K562 (cell line): ENCODE results near the gene FAM114A1. TPM values are rescaled to one million over a fixed set of nuclear protein-coding genes. Genes with fewer than 3 reads are reported as not detected.

ENCODE experiments used
- ATAC-seq: fragments of 200-7000 bp; cut with Tn5 transposase; 3 replicates; pipeline ENCODE4 v1.9.1; 2020; ENCODE audit warnings: moderate library complexity
- BruUV-seq: library from RNA; stranded (reverse); fragments of 400-500 nt; replicated peaks from 2 replicates; lab custom pipeline; 2021; lab: Mats Ljungman, UMichigan
- CTCF ChIA-PET: fragments of 300-600 bp; formaldehyde crosslinking; extraction: SDS; loops from one replicate; lab custom pipeline; 2021; ENCODE audit warnings: low intra/inter-chr PET ratio; lab: Yijun Ruan, JAX
- POLR2A ChIA-PET: fragments of 300-600, 350-650 bp; sonication (Branson Sonifier 250); formaldehyde crosslinking; extraction: SDS; loops from one replicate; lab custom pipeline; 2021; ENCODE audit warnings: antibody characterized with exemption, inconsistent platforms; lab: Yijun Ruan, JAX
- DNase-seq, 4 experiments: peaks; one replicate each; pipeline versions ENCODE4 v3.0.0 to v3.0.0-alpha.2; 2011 to 2018; ENCODE audit warnings: low spot score in 3 of 4, mixed read lengths in 3 of 4; ENCODE audit errors: extremely low read depth in 1 of 4
- FAIRE-seq: peaks from 2 replicates; lab custom pipeline; 2011; peaks lifted over from hg19 to GRCh38; lab: Jason Lieb, UNC
- H2AFZ ChIP-seq: 2 replicates; pipeline ENCODE4 v1.6.0; 2011; ENCODE audit warnings: low read depth, low read length, control low read depth, inconsistent platforms
- H3K27ac ChIP-seq: fragments of 200-600 bp; 3 replicates; pipeline ENCODE4 v1.8.0; 2011; ENCODE audit warnings: low read depth, mild to moderate bottlenecking, control low read depth, inconsistent platforms, low read length, moderate library complexity, mixed read lengths; ENCODE audit errors: extremely low read depth
- H3K27me3 ChIP-seq, 2 experiments: fragments of 300-600 bp in 1 of 2; 2 replicates in 1 of 2; 3 replicates in 1 of 2; pipeline versions ENCODE4 v1.6.0 to v1.8.0; 2011; ENCODE audit warnings: inconsistent platforms in 2 of 2, low read length in 2 of 2, mild to moderate bottlenecking in 1 of 2, mixed read lengths in 1 of 2, moderate library complexity in 1 of 2; ENCODE audit not compliant: control insufficient read depth in 2 of 2, insufficient read depth in 2 of 2
- H3K36me3 ChIP-seq: fragments of 300-600 bp; 3 replicates; pipeline ENCODE4 v1.8.0; 2011; ENCODE audit warnings: mild to moderate bottlenecking, low read length, inconsistent platforms; ENCODE audit not compliant: control insufficient read depth, insufficient read depth
- H3K4me1 ChIP-seq, 2 experiments: fragments of 200-600 bp in 1 of 2; replicated peaks in 1 of 2; 2 replicates in 1 of 2; 3 replicates in 1 of 2; pipeline versions ENCODE4 v1.5.1 to v1.8.0; 2011; ENCODE audit warnings: inconsistent platforms in 2 of 2, low read length in 2 of 2, mild to moderate bottlenecking in 1 of 2, mixed read lengths in 1 of 2, moderate library complexity in 1 of 2; ENCODE audit not compliant: control insufficient read depth in 2 of 2, insufficient read depth in 2 of 2
- H3K4me2 ChIP-seq: 2 replicates; pipeline ENCODE4 v1.6.1; 2011; ENCODE audit warnings: low read length, control low read depth, inconsistent platforms, mixed read lengths; ENCODE audit not compliant: insufficient read depth
- H3K4me3 ChIP-seq: fragments of 200-600 bp; sonication (generic), shearing (Covaris generic); 2 replicates; pipeline ENCODE4 v1.5.1; 2016; ENCODE audit warnings: control low read depth, inconsistent platforms
- H3K79me2 ChIP-seq: fragments of 200-600 bp; 3 replicates; pipeline ENCODE4 v1.8.0; 2011; ENCODE audit warnings: low read length, inconsistent platforms; ENCODE audit not compliant: control insufficient read depth, insufficient read depth
- H3K9ac ChIP-seq, 2 experiments: 2 replicates each; pipeline versions ENCODE4 v1.6.0 to v1.6.1; 2011; ENCODE audit warnings: low read depth in 2 of 2, low read length in 2 of 2, control low read depth in 1 of 2, inconsistent platforms in 1 of 2, mild to moderate bottlenecking in 1 of 2, mixed read lengths in 1 of 2; ENCODE audit not compliant: insufficient read depth in 1 of 2
- H3K9me1 ChIP-seq: one replicate; pipeline ENCODE4 v1.6.0; 2011; ENCODE audit warnings: inconsistent platforms, mild to moderate bottlenecking, low read length, moderate library complexity; ENCODE audit not compliant: control insufficient read depth, insufficient read depth
- H3K9me3 ChIP-seq: replicated peaks from 2 replicates; pipeline ENCODE4 v1.5.1; 2011; ENCODE audit warnings: low read depth, low read length, inconsistent platforms; ENCODE audit not compliant: control insufficient read depth, insufficient read depth
- H4K20me1 ChIP-seq: replicated peaks from 2 replicates; pipeline ENCODE4 v1.6.1; 2011; ENCODE audit warnings: low read length, inconsistent platforms, mixed read lengths; ENCODE audit not compliant: control insufficient read depth, insufficient read depth
- ATF1 ChIP-seq, 2 experiments: fragments of 450-650 bp in 1 of 2; IDR thresholded peaks; 2 replicates each; pipeline ENCODE4 v1.6.1; 2016; ENCODE audit warnings: missing compliant biosample characterization in 1 of 2, missing genetic modification characterization in 1 of 2
- BRD9 ChIP-seq: fragments of 450-650 bp; IDR thresholded peaks from 2 replicates; pipeline ENCODE4 v1.6.1; 2018; ENCODE audit warnings: low read depth; ENCODE audit not compliant: partially characterized antibody
- CCAR2 ChIP-seq: fragments of 200-400 bp; formaldehyde crosslinking; IDR thresholded peaks from 2 replicates; pipeline ENCODE4 v1.6.1; 2017; ENCODE audit warnings: mild to moderate bottlenecking, low read depth, low read length
- EGR1 ChIP-seq: fragments of 450-650 bp; conservative IDR thresholded peaks from 2 replicates; pipeline ENCODE4 v1.6.1; 2017; ENCODE audit warnings: mild to moderate bottlenecking
- ELF1 ChIP-seq: fragments of 200-800 bp; sonication (Bioruptor generic); IDR thresholded peaks from 2 replicates; pipeline ENCODE4 v1.6.1; 2016; ENCODE audit warnings: missing genetic modification characterization, missing compliant biosample characterization
- HEY1 ChIP-seq: fragments of 250-450 bp; sonication (Bioruptor Pico); IDR thresholded peaks from 2 replicates; pipeline ENCODE4 v1.5.0; 2020; ENCODE audit warnings: mild to moderate bottlenecking, moderate library complexity, borderline replicate concordance
- JUN ChIP-seq, 2 experiments: sonication (generic) in 1 of 2; formaldehyde crosslinking in 1 of 2; IDR thresholded peaks; 2 replicates each; pipeline versions ENCODE4 v1.6.1 to v1.8.0; 2012 to 2022; ENCODE audit warnings: borderline replicate concordance in 2 of 2, mild to moderate bottlenecking in 2 of 2, improper control_type of control experiment in 1 of 2, low read depth in 1 of 2, low read length in 1 of 2, missing genetic modification reagents in 1 of 2
- MECOM ChIP-seq: fragments of 250-450 bp; sonication (Bioruptor Pico); IDR thresholded peaks from 2 replicates; pipeline ENCODE4 v1.8.0; 2022; ENCODE audit warnings: inconsistent platforms
- RAD51 ChIP-seq: fragments of 450-650 bp; IDR thresholded peaks from 2 replicates; pipeline ENCODE4 v1.7.1; 2016; ENCODE audit warnings: low read depth, mild to moderate bottlenecking, borderline replicate concordance
- TCF3 ChIP-seq: sonication (generic); formaldehyde crosslinking; IDR thresholded peaks from 2 replicates; pipeline ENCODE4 v1.4.0; 2020; ENCODE audit warnings: mild to moderate bottlenecking, missing genetic modification reagents
- ZBTB17 ChIP-seq: fragments of 450-650 bp; formaldehyde crosslinking; IDR thresholded peaks from 2 replicates; pipeline ENCODE4 v1.4.0; 2020; ENCODE audit warnings: mild to moderate bottlenecking
- ZBTB8A ChIP-seq: fragments of 450-650 bp; IDR thresholded peaks from 2 replicates; pipeline ENCODE4 v1.6.1; 2018; ENCODE audit warnings: mild to moderate bottlenecking, moderate library complexity; ENCODE audit not compliant: partially characterized antibody
- ZNF146 ChIP-seq: IDR thresholded peaks from one replicate; pipeline ENCODE4 v1.6.1; 2018; ENCODE audit warnings: missing compliant biosample characterization; ENCODE audit not compliant: unreplicated experiment
- ZNF277 ChIP-seq: fragments of 250-450 bp; sonication (Bioruptor Pico); IDR thresholded peaks from 2 replicates; pipeline ENCODE4 v1.8.0; 2022; ENCODE audit warnings: inconsistent platforms, mild to moderate bottlenecking, moderate library complexity, borderline replicate concordance
- WGBS: fragments of 100-300 bp; shearing (Covaris generic); methylation state at CpG from one replicate; pipeline ENCODE4 v1.1.6; 2016; ENCODE audit warnings: low coverage, mixed read lengths; ENCODE audit not compliant: insufficient coverage; ENCODE audit errors: missing lambda C conversion rate; 5-methylcytosine and 5-hydroxymethylcytosine counted together
- in situ Hi-C: fragments of 300-500 bp; cut with MboI; formaldehyde crosslinking; loops from 4 replicates; pipeline ENCODE4 v1.15.0; 2018; ENCODE audit warnings: inconsistent platforms, mixed read lengths
- intact Hi-C: fragments of 100-400 bp; cut with micrococcal nuclease; formaldehyde crosslinking; loops from 2 replicates; pipeline ENCODE4 v1.14.2; 2022
- polyA plus RNA-seq, 8 experiments: library from polyadenylated mRNA; depleted of rRNA in 4 of 8; stranded (reverse) in 5 of 8; unstranded in 3 of 8; fragments of >200 nt; fragmentation: Nextera tagmentation in 2 of 8; fragmentation: Illumina TruSeq in 1 of 8; extraction: Ambion mirVana in 2 of 8; extraction: Trizol in 1 of 8; gene quantifications; 2 replicates each; pipeline versions ENCODE4 v1.2.1 to v1.2.3, GENCODE V29; 2011 to 2014; ENCODE audit warnings: inconsistent platforms in 1 of 8, missing spikeins in 1 of 8
- total RNA-seq, 7 experiments: library from RNA; depleted of rRNA in 6 of 7; stranded (reverse); fragments of >200 nt in 6 of 7; fragmentation: Illumina TruSeq in 2 of 7; extraction: Trizol in 2 of 7; gene quantifications; 2 replicates each; pipeline versions ENCODE4 v1.2.1 to v1.2.3, GENCODE V29; 2011 to 2021; ENCODE audit warnings: low replicate concordance in 1 of 7

FAM114A1 gene
- total and polyA plus RNA-seq, 9 of the 15 experiments (the other 6 are each of a cell fraction or from before 2014, with no cell fraction given) = 1.8 to 12.0 (median 4.3) TPM

DNA sequence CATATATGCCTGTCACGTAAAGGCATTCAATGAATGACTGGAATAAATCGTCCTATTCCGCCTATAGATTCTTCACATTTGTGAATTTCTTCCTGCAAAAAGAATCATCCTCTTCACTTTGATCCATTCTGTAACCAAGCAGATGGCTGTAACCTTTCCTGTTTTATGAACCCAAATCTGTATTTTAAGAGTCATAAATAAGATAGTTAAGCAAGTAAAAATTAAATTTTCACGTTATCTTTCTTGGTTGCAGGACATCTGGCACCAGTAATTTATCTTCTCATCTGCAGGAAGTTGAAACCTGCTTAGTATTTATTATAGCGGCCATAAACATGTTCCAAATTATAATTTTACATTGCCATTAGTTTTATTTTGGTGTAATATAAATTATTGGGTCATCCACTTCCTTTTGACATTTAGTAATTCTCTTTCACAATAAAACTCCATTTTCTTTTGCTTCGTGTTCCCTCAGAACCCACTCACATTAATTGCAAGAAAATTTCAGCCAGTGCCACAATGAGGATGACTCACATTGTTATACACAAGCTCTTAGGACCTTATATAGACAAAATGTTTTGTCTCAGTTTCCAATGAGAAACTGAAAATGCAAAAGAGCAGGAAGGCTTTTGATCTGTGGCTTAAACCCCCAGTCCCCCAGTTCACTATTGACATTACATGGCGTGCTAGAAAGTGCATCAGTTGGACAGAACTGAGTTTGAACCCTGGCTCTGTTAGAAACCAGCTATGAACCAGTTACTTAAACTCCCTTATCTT, 113.5 kb downstream of the FAM114A1 start (continued):
- TF ChIP-seq ATF1 (CRISPR knock-in tag; IDR thresholded peaks at IDR 0.05) (no peak), ATF1 (tag; IDR thresholded peaks at IDR 0.05) (no peak), ZNF146 (no peak), ELF1 (tag) (no peak), EGR1 (no peak), HEY1 (CRISPR knock-in tag) (no peak), BRD9 (no peak), JUN (IDR thresholded peaks at IDR 0.05; ENCODE audit: borderline replicate concordance, low read depth, low read length) (no peak), JUN (CRISPR knock-in tag; IDR thresholded peaks at IDR 0.05; ENCODE audit: borderline replicate concordance) (no peak)
- TF ChIP-seq, all 486 proteins: peak for 11

- Histone ChIP-seq H3K4me1 (no peaks in the 10 kb centered on the region; a peak in 1 of 5 replicates), H3K36me3 (peaks cover 3% of the 10 kb centered on the region; the same call in 1 of the 3 replicates)
- TF ChIP-seq ZNF277 (CRISPR knock-in tag) (no peak), ZBTB8A (no peak), RAD51 (no peak), CCAR2 (no peak), TCF3 (CRISPR knock-in tag) (no peak), MECOM (CRISPR knock-in tag) (no peak), ZBTB17 (CRISPR knock-in tag) (no peak)
These were observed 114.9 kb downstream of the FAM114A1 start for GRCh38 chr4:38982361-38983095.

More at GRCh38 chr4:38982361-38983095, 114.9 kb downstream of the FAM114A1 start:
- no peaks in the 10 kb centered on the region for H3K9me1 ChIP-seq
- H3K9me3 ChIP-seq = no peaks in the 10 kb centered on the region
- no peak overlapping the region for H3K4me3 ChIP-seq
- ATAC-seq (no peak), DNase-seq (no peak), FAIRE-seq (no peak)
- no peak overlapping the region for H2AFZ ChIP-seq
- WGBS = 78% methylated on average over 5 of the region's 5 CpGs
- no peaks in the 10 kb centered on the region for H3K79me2 ChIP-seq
- BruUV-seq = no TSS peak
- no peak overlapping the region for H3K27ac ChIP-seq
- CTCF ChIA-PET = no interaction called here
- intact Hi-C loops (no loop called here), in situ Hi-C loops (no loop called here)
- H3K9ac ChIP-seq = no peak overlapping the region
- H3K27me3 ChIP-seq = no peaks in the 10 kb centered on the region
- POLR2A ChIA-PET = no interaction called here
- H3K4me2 ChIP-seq = no peak overlapping the region
- no peaks in the 10 kb centered on the region for H4K20me1 ChIP-seq
